GM12878 (cell line): Measurements from ENCODE around the gene IKZF1. TPM values are rescaled to one million over a fixed set of nuclear protein-coding genes. Genes with fewer than 3 reads are reported as not detected.

Experiments
- BACH1 ChIP-seq: fragments of 450-650 bp; IDR thresholded peaks from 2 replicates; pipeline ENCODE4 v1.6.1; 2017; ENCODE audit warnings: mild to moderate bottlenecking, borderline replicate concordance
- CBFB ChIP-seq: IDR thresholded peaks from 2 replicates; pipeline ENCODE4 v1.6.1; 2016; ENCODE audit warnings: antibody characterized with exemption, low read depth
- CHD2 ChIP-seq: IDR thresholded peaks from 2 replicates; pipeline ENCODE4 v1.6.1; 2011; ENCODE audit warnings: low read depth, low read length, improper control_type of control experiment, borderline replicate concordance
- ESRRA ChIP-seq: IDR thresholded peaks from 2 replicates; pipeline ENCODE4 v1.6.1; 2012; ENCODE audit warnings: mild to moderate bottlenecking, low read length, improper control_type of control experiment
- GABPA ChIP-seq: IDR thresholded peaks from 2 replicates; pipeline ENCODE4 v1.6.1; 2014; ENCODE audit warnings: antibody characterized with exemption, low read depth, mild to moderate bottlenecking, inconsistent platforms
- HDAC2 ChIP-seq: fragments of 200-600 bp; sonication (generic); IDR thresholded peaks from 2 replicates; pipeline ENCODE4 v1.6.1; 2017
- IRF4 ChIP-seq: IDR thresholded peaks from 2 replicates; pipeline ENCODE4 v1.6.1; 2011; ENCODE audit warnings: low read depth, low read length
- KAT2A ChIP-seq: conservative IDR thresholded peaks from 2 replicates; pipeline ENCODE4 v1.6.1; 2011; ENCODE audit warnings: low read depth, low read length; ENCODE audit not compliant: control insufficient read depth
- NFYB ChIP-seq: IDR thresholded peaks from 2 replicates; pipeline ENCODE4 v1.6.1; 2011; ENCODE audit warnings: low read depth, mild to moderate bottlenecking, low read length, improper control_type of control experiment, moderate library complexity; ENCODE audit not compliant: insufficient read depth
- NR2C2 ChIP-seq: IDR thresholded peaks from 2 replicates; pipeline ENCODE4 v1.6.1; 2011; ENCODE audit warnings: borderline replicate concordance, low read depth; ENCODE audit not compliant: control insufficient read depth, insufficient read length
- ZBED1 ChIP-seq: IDR thresholded peaks from 2 replicates; pipeline ENCODE4 v1.6.1; 2016; ENCODE audit warnings: borderline replicate concordance
- polyA plus RNA-seq, 11 experiments: library from polyadenylated mRNA; depleted of rRNA in 4 of 11; unstranded in 6 of 11; stranded (reverse) in 5 of 11; fragments of >200 nt; fragmentation: Nextera tagmentation in 4 of 11; fragmentation: Illumina TruSeq in 1 of 11; extraction: Ambion mirVana in 4 of 11; extraction: Trizol in 1 of 11; gene quantifications; 1 replicate in 1 of 11; 2 replicates in 10 of 11; pipeline versions ENCODE4 v1.2.1 to v1.2.3, GENCODE V29; 2011 to 2016; ENCODE audit warnings: inconsistent platforms in 2 of 11, missing spikeins in 2 of 11, low read depth in 1 of 11
- total RNA-seq, 4 experiments: library from RNA; depleted of rRNA in 3 of 4; stranded (reverse); fragments of >200 nt in 3 of 4; fragmentation: Illumina TruSeq in 1 of 4; extraction: Trizol in 1 of 4; gene quantifications; 2 replicates each; pipeline versions ENCODE4 v1.2.1 to v1.2.3, GENCODE V29; 2013 to 2021
- TF ChIP-seq, protein P1 (sequence below): IDR thresholded peaks from 2 replicates; pipeline ENCODE4 v1.6.1; 2011; ENCODE audit warnings: low read depth, low read length, improper control_type of control experiment, borderline replicate concordance
- TF ChIP-seq, protein P2 (sequence below): IDR thresholded peaks from 2 replicates; pipeline ENCODE4 v1.6.1; 2012; ENCODE audit warnings: low read depth, low read length, improper control_type of control experiment
- TF ChIP-seq, protein P3 (sequence below): IDR thresholded peaks from 2 replicates; pipeline ENCODE4 v1.6.1; 2012; ENCODE audit warnings: low read depth, low read length, improper control_type of control experiment
- TF ChIP-seq, protein P4 (sequence below): fragments of 450-650 bp; IDR thresholded peaks from 2 replicates; pipeline ENCODE4 v1.6.1; 2017; ENCODE audit warnings: mild to moderate bottlenecking
- TF ChIP-seq, protein P5 (sequence below): IDR thresholded peaks from 2 replicates; pipeline ENCODE4 v1.6.1; 2012; ENCODE audit warnings: low read length, inconsistent platforms
- TF ChIP-seq, protein P6 (sequence below): fragments of 450-650 bp; IDR thresholded peaks from 2 replicates; pipeline ENCODE4 v1.6.1; 2018; ENCODE audit warnings: borderline replicate concordance, mild to moderate bottlenecking; ENCODE audit not compliant: partially characterized antibody
- TF ChIP-seq, protein P7 (sequence below): fragments of 450-650 bp; IDR thresholded peaks from 2 replicates; pipeline ENCODE4 v1.6.1; 2018; ENCODE audit warnings: mild to moderate bottlenecking, low read depth, moderate library complexity; ENCODE audit not compliant: partially characterized antibody

The IKZF1 gene
- total and polyA plus RNA-seq, 10 of the 15 experiments (the other 5 are each of a cell fraction or from before 2014, with no cell fraction given), result 27.2 to 125 (median 71.6) TPM

DNA sequence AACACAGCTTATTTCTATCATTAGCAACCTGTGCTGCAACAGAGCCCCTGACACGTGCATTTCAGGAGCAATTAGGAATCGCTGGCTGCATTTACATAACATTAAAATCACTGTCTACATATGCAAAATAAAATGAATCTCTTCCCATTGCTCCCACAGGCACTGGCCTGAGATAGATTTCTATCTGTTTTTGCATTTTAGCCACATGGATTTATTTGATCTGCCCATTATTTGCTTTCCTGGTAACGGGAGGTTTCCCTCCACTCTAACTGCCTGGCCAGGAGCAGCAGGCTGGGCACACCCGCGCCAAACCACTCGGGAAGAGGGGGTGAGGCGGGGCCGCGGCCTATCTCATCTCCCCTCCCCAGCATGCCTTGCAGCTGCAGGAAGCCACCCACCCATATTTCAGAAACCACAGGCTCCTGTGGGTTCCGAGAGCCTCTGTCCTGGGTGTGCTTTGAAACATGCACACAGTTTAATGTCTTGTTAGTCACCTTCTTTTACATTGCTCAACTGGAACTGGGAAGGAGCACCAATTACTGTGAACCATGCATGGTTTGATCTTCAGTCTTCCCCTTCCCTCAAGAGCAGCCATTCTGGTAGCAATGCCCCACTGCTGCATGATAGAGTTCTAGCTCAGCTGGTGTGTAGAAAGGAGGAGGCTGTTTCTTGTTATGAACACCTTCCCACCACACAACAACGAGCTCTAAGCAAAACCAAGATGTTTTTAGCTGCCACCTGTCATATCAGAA is 37.7 kb upstream of the IKZF1 start (continued):
- TF ChIP-seq NFYB, result no peak
- TF ChIP-seq, protein P1, sequence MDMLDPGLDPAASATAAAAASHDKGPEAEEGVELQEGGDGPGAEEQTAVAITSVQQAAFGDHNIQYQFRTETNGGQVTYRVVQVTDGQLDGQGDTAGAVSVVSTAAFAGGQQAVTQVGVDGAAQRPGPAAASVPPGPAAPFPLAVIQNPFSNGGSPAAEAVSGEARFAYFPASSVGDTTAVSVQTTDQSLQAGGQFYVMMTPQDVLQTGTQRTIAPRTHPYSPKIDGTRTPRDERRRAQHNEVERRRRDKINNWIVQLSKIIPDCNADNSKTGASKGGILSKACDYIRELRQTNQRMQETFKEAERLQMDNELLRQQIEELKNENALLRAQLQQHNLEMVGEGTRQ, result no peak
- TF ChIP-seq CBFB, result peak; percentile 91
- TF ChIP-seq KAT2A, result no peak
- no peak for TF ChIP-seq CHD2
- TF ChIP-seq IRF4, result peak; percentile 82
- TF ChIP-seq ESRRA, result no peak
- TF ChIP-seq, protein P2, sequence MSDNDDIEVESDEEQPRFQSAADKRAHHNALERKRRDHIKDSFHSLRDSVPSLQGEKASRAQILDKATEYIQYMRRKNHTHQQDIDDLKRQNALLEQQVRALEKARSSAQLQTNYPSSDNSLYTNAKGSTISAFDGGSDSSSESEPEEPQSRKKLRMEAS, result no peak
- TF ChIP-seq NR2C2, result no peak
- TF ChIP-seq BACH1, result 0 out of 2 replicates have a peak, but pooled peaks have one; percentile 59
- TF ChIP-seq, protein P3, sequence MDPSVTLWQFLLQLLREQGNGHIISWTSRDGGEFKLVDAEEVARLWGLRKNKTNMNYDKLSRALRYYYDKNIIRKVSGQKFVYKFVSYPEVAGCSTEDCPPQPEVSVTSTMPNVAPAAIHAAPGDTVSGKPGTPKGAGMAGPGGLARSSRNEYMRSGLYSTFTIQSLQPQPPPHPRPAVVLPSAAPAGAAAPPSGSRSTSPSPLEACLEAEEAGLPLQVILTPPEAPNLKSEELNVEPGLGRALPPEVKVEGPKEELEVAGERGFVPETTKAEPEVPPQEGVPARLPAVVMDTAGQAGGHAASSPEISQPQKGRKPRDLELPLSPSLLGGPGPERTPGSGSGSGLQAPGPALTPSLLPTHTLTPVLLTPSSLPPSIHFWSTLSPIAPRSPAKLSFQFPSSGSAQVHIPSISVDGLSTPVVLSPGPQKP, result no peak
- TF ChIP-seq, protein P4, sequence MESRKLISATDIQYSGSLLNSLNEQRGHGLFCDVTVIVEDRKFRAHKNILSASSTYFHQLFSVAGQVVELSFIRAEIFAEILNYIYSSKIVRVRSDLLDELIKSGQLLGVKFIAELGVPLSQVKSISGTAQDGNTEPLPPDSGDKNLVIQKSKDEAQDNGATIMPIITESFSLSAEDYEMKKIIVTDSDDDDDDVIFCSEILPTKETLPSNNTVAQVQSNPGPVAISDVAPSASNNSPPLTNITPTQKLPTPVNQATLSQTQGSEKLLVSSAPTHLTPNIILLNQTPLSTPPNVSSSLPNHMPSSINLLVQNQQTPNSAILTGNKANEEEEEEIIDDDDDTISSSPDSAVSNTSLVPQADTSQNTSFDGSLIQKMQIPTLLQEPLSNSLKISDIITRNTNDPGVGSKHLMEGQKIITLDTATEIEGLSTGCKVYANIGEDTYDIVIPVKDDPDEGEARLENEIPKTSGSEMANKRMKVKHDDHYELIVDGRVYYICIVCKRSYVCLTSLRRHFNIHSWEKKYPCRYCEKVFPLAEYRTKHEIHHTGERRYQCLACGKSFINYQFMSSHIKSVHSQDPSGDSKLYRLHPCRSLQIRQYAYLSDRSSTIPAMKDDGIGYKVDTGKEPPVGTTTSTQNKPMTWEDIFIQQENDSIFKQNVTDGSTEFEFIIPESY, result no peak
- TF ChIP-seq, protein P5, sequence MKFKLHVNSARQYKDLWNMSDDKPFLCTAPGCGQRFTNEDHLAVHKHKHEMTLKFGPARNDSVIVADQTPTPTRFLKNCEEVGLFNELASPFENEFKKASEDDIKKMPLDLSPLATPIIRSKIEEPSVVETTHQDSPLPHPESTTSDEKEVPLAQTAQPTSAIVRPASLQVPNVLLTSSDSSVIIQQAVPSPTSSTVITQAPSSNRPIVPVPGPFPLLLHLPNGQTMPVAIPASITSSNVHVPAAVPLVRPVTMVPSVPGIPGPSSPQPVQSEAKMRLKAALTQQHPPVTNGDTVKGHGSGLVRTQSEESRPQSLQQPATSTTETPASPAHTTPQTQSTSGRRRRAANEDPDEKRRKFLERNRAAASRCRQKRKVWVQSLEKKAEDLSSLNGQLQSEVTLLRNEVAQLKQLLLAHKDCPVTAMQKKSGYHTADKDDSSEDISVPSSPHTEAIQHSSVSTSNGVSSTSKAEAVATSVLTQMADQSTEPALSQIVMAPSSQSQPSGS, result peak; percentile 70
- TF ChIP-seq, protein P6, sequence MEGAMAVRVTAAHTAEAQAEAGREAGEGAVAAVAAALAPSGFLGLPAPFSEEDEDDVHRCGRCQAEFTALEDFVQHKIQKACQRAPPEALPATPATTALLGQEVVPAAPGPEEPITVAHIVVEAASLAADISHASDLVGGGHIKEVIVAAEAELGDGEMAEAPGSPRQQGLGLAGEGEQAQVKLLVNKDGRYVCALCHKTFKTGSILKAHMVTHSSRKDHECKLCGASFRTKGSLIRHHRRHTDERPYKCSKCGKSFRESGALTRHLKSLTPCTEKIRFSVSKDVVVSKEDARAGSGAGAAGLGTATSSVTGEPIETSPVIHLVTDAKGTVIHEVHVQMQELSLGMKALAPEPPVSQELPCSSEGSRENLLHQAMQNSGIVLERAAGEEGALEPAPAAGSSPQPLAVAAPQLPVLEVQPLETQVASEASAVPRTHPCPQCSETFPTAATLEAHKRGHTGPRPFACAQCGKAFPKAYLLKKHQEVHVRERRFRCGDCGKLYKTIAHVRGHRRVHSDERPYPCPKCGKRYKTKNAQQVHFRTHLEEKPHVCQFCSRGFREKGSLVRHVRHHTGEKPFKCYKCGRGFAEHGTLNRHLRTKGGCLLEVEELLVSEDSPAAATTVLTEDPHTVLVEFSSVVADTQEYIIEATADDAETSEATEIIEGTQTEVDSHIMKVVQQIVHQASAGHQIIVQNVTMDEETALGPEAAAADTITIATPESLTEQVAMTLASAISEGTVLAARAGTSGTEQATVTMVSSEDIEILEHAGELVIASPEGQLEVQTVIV, result no peak
- no peak for TF ChIP-seq HDAC2
- TF ChIP-seq ZBED1, result peak; percentile 73; the same call in 1 of the 2 replicates
- TF ChIP-seq, protein P7, sequence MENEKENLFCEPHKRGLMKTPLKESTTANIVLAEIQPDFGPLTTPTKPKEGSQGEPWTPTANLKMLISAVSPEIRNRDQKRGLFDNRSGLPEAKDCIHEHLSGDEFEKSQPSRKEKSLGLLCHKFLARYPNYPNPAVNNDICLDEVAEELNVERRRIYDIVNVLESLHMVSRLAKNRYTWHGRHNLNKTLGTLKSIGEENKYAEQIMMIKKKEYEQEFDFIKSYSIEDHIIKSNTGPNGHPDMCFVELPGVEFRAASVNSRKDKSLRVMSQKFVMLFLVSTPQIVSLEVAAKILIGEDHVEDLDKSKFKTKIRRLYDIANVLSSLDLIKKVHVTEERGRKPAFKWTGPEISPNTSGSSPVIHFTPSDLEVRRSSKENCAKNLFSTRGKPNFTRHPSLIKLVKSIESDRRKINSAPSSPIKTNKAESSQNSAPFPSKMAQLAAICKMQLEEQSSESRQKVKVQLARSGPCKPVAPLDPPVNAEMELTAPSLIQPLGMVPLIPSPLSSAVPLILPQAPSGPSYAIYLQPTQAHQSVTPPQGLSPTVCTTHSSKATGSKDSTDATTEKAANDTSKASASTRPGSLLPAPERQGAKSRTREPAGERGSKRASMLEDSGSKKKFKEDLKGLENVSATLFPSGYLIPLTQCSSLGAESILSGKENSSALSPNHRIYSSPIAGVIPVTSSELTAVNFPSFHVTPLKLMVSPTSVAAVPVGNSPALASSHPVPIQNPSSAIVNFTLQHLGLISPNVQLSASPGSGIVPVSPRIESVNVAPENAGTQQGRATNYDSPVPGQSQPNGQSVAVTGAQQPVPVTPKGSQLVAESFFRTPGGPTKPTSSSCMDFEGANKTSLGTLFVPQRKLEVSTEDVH, result no peak
- TF ChIP-seq GABPA, result peak; percentile 27; the same call in 1 of the 2 replicates
